HG03378 (cell line): Measurements from ENCODE around the gene M1AP.
A peak's percentile ranks its signal among the peaks of the same experiment; 100 is the strongest.

Experiments
- ATAC-seq: cut with Tn5 transposase; IDR thresholded peaks from one replicate; pipeline ENCODE4 v1.9.1; 2021; ENCODE audit warnings: mild to moderate bottlenecking, moderate library complexity; ENCODE audit not compliant: unreplicated experiment

M1AP gene

DNA sequence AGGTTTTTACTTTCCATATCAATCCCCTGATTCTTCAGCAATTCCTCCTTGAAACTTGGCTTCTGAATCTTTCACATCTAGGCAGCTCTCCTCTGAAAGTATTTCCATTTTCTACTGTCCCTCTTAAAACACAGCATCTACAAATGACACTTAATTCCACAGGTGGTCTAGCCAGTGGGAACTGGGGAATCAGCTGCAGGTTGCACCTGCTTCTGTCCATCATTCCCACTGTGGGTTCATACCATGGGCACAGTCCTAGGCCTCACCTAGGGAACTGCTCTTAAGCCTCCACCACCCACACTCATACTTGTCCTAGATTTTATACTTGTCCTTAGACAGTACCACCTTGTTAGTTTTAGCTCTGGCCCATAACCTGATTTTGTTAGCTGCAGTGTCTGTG lies 96.6 kb downstream of the M1AP start:
- no peak for ATAC-seq

DNA sequence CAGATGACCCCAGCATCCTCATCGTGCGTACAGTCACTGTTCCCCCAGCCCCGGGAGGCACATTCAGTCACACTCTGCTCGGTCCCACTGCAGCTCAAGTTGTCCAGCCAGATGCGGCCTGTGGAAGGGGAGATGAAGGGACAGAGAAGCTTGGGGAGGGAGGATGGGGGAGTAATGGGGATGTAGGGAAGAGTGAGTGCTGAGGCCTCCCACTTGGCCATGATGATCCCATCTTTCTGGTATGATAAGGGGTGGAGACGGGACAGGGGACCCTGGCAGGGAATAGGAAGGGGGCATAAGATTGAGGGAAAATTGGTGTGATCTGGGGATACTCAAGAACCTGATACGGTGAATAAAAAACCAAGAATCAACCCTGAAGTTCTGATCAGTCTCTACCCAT lies 97.9 kb downstream of the M1AP start:
- ATAC-seq, result no peak

DNA sequence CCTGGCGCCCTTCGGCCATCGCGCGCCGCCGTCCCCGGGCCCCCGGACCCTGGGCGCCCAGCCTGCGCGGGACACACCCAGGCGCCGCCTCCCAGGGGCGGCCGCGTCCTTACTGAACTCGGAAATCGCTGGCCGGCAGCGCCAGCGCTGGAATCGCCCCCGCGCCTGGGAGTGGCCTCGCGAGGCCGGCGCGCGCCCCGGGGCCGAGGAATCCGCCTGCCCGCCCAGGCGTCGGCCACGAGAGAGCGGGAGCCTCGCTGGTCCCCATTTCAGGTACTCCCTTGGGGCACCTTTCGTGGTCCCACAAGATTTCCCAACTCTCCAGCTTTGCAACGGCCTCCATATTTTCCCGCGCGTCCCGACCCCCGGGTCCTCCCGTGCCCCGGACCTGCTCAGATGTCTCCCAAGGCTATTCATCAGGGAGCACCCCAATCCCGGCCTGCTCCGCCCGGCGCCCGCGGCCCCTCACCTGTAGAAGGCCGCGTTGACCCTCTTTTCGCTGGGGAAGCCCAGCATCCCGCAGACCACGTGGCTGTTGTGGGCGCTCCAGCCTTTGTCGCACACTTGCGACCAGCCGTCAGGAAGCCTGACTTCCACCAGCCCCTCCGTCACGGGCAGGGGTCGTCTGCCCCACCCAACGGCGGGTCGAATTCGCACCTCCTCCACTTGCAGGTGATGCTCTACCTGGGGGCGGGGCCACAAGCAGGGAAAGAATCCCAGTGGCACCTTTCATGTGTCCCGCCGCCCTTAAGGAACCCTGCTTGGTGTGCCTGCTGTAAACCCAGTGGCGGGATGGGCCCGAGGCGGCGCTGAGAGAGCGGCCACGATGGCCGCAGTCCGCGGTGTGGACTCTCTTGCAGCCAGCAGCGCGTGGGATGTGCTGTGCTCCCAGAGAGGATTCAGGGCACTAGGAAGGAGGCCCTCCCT lies 99.0 kb downstream of the M1AP start:
- no peak for ATAC-seq

DNA sequence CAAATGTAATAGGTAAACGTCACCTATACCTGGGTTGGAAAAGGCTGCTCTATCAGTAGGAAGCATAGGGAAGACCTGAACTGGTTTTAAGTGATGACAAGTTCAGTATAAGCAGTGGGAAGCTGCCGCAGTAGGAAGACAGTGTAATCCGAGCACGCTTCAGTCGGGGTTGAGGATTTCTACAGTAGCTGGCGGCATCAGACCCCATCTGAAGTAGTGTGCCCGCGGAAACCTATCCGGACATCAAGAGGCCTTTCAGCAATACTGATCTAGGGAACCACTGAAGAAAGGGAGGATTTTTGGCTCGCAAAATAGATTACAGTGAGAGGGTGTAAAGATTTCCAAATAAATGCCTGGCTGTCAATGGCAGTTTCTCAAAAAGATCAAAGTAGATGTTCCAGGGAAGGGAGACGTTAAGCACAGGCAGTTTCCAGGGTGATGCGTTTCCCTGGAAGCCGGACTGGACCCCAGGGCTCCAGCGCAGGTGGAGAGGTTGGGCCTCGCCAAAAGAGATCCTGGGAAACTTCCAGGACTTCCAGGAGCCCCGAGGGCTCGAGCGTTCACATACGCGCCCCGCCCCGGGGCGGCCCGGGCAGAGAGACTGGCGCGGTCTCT lies 99.7 kb downstream of the M1AP start:
- no peak for ATAC-seq

DNA sequence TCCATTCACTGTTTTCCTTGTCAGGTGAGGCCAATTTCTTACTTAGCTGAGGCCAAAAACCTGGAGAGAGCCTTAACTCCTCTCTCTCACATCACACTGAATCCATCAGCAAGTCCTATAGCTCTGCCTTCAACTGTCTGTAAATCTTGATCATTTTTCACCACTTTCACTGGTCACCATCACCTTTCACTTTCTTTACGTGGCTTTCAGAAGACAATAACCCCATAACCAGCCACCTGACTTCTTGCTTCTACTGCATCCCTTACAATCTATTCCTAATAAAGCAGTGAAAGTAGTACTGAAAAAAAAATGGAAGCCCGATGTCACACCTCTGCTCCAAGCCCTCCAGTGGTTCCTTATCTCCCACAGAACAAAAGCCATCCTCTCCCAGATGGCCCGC lies 102.1 kb downstream of the M1AP start:
- ATAC-seq, result no peak

DNA sequence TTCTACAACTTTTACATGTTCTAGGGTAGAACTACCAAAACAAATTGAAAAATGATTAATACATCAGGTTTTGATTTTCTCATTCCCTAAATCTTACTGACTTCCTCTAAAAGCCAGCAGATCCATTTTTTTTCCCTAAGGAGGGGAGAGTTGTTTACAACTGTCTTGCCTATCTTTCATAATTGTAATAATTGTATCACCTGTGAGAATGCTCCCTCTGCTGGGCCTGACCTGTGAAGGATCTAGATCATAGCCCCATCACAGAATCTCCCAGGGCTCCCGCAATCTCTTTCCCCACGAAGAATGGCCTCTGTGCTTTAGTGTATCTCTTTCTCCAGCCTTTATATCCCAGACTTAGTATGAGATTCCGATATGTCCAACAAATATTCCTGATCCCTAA lies 103.5 kb downstream of the M1AP start:
- ATAC-seq, result no peak

DNA sequence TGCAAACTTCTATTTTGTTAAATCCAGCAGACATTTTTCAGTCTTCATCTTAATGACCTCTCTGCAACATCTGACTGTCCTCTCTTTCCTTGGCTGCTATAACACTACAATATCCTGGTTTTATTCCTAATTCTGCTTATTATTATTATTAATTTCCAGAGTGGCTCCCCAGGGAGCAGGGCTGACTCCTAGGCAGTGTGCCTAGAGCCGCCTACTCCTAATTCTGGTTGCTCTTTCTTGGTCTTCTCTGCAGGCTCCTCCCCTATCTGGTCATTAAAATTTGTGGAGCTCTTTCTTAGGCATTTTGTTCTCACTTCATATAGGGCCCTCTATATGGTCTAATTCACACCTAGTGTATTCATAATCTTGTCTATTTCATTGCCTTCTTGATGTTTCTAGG lies 105.2 kb downstream of the M1AP start:
- ATAC-seq, result no peak

DNA sequence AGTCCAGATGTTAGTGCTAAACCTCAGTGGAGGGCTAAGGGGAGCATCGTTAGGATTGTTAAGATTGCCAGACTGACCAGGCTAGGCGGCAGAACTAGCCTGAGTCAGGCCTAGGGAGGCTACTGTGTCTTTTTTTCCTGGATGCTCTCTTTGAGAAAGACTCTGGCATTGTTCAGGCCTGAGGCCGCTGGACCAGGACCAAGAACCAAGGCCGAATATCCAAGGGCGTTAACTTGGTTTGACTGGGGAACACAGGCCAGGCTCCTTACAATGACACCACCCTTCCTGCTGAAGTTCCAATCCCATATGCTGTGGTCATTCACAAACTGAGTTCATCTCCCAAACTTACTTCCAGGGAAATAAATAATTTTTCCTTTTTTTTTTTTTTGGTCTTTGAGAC lies 107.8 kb downstream of the M1AP start:
- no peak for ATAC-seq

DNA sequence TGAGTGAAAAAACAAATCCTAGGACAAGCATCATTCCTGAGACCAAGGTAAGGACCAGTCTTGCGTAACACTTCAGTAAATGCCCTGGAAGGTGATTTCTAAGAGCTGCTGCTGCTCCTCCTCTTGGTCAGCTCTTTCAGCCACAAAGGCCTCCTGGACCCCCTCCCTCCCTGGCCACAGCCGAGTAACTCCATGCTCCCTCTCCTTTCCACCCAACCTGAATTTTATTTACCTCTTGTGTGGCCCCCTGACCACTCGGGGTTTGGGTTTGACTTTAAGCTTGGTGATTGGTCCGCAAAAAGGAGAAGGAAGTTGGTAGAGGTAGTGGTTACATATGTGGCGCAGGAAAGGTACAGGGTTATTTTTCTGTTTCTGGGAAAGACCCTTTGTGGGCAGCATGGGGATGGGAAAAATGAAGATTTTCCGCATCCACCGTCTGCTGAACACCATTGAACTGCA lies 109.2 kb downstream of the M1AP start:
- ATAC-seq, result peak; percentile 50

DNA sequence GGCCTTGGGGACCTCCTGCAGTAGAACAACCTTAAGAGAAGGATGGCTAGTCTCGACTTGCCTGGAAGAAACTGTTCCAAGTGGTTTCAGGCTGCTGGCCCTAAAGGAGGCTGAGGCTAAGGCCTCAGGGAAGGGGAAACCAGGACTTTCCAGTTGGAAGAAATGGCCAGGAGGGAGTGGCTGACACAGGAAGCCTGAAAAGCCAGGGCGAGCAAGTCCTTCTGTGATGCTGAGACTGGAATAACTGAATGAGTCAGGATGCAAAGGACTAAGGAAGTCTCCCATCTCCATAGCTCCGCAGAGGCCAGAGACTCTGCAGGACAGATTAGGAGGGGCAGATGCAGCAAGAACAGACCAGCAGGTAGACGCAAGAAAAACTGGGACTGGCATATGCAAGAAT lies 111.0 kb downstream of the M1AP start:
- no peak for ATAC-seq

DNA sequence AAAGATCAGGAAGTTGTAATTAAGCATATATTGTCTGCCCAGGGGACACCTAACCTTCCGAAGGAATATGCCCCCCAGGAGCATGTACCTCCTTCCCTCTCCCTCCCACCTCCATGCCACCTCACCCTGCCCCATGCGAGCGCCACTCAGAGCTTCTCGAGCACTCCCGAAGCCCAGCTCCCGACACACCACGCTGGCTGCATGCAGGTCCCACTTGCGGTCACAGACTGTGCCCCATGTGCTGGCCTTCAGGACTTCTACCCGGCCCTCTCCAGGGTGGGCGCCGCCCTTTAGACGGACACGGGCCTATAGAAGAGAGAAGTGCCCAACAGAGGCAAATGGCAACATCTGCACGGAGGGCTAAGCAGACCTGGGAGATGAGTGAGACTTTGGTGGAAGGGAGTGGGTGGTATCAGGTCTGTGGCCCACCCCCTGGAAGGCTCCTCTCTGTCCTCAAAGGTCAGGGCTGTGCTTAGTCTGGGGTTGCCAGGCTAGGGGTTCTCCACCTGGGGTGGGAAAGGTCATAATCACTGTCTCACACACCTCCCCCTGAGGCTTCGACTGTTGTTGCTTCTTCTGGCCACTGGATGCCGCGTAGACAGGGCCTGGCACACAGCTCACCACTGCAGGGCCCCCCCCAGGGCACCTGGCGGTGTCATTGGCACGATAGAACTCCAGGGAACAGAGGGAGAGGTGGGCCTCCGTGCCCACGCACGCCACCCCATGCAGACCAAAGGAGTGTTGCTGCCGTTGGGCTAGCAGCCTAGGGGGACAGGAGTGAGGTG lies 111.8 kb downstream of the M1AP start:
- ATAC-seq, result no peak

DNA sequence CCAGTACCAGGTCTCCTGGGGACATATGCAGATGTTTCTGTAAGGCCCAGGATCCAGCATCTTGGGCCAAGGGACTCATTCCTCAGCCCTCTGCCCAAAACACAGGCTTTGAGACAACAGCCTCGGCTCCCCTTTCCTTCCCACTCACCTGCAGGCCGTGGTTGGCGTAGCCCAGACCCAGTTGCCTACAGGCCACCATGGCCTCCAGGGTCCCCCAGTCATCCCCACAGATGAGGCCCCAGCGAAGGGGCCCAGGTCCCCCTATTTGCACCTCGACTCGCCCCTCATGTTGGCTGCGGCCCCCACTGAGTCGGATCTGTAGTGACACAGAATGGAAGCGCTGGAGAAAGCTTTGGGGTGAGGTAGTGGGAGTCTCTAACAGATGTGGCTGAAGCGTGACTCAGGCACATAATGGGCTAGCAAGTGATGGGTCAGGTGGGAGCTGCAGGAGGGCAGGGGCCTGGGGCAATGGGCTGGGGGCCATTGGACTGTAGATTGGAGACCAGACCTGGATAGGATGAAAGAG lies 112.6 kb downstream of the M1AP start:
- no peak for ATAC-seq

DNA sequence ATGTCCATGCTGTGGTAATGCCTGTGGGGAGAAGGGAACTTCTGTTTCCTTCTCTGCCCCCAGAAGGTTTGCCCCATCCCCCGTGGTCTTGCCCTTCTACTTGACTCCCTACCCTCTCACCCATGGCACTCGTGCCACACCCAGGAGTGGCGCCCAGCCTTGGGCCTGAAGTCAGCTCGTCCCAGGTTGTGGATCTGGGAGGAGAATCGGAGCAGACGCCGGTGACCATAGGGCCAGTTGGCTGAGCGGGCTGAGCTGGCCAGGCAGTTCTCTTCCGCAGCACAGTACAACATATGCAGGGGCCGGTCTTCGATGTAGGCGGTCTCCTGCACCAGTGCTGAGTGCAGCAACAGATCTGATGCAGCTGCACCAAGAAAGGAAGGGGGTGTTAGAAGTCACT lies 113.7 kb downstream of the M1AP start:
- no peak for ATAC-seq

DNA sequence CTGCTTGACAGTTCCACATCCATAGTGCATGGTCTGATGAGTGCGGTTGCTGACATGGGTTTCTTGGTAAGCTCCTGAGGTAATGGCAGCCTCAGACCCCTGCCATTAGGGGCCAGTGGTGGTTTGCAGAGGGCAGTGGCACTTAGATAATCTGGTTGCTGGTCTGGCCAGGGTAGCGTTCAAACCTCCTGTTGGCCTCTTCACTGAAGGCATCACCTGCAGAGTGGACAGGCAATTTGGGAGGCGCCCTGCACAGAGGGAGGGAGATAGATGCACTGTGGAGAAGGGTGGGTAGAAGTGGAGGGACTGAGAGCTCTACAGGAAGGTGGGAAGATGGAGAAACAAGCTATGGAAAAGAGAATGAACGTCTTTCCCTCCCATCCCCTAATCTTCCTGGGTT lies 114.7 kb downstream of the M1AP start:
- no peak for ATAC-seq

DNA sequence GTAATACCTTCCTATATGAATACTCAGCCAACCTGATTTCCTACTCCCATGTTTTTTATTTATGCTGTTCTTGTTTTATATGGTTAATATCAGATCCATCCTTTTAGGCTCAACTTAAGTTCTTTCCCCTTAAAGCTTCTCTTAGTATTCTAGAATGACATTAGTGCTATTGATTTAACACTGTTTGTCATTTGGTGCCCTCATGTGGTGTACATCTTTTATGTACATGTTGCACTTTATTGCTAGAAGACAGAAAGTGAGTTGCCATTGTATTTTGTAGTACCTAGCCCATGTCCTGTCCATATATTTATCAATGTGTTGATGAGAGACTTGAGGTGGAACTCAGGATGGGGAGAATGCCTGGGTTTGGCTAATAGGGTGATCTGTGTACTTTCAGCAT lies 115.9 kb downstream of the M1AP start:
- no peak for ATAC-seq

DNA sequence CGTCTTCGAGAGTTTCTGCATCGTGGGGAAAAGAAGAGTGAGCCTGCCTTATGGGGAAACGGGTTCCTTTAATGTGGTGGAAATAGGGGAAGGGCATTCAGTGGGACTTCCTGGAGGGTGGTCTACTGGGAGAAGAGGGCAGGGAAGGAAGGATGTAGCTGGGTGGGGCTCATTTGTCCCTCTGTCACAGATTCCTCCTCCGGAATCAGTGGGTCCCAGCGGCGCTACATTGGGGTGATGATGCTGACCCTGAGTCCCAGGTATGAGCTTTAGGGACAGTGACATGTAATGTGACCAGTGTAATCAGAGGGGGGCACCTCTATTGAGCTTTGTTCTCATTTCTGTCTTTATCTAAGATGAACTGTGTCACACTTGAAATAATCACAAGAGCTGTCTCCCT lies 116.5 kb downstream of the M1AP start:
- ATAC-seq, result no peak

DNA sequence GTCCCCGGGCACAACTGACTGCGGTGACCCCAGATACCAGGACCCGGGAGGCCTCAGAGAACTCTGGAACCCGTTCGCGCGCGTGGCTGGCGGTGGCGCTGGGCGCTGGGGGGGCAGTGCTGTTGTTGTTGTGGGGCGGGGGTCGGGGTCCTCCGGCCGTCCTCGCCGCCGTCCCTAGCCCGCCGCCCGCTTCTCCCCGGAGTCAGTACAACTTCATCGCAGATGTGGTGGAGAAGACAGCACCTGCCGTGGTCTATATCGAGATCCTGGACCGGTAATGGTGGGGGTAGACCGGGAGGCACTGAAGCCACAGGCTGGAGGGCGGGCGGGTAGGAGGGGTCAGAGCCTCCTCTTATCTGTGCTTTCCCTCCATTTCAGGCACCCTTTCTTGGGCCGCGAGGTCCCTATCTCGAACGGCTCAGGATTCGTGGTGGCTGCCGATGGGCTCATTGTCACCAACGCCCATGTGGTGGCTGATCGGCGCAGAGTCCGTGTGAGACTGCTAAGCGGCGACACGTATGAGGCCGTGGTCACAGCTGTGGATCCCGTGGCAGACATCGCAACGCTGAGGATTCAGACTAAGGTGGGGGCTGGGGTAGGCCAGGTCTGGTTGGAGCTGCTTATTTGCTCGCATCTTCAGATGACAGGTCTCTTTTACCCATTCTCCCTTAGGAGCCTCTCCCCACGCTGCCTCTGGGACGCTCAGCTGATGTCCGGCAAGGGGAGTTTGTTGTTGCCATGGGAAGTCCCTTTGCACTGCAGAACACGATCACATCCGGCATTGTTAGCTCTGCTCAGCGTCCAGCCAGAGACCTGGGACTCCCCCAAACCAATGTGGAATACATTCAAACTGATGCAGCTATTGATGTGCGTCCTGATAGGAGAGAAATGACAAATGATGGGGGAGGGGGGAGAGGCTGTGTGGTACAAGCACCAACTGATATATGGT lies 117.6 kb downstream of the M1AP start:
- ATAC-seq, result peak; percentile 39

DNA sequence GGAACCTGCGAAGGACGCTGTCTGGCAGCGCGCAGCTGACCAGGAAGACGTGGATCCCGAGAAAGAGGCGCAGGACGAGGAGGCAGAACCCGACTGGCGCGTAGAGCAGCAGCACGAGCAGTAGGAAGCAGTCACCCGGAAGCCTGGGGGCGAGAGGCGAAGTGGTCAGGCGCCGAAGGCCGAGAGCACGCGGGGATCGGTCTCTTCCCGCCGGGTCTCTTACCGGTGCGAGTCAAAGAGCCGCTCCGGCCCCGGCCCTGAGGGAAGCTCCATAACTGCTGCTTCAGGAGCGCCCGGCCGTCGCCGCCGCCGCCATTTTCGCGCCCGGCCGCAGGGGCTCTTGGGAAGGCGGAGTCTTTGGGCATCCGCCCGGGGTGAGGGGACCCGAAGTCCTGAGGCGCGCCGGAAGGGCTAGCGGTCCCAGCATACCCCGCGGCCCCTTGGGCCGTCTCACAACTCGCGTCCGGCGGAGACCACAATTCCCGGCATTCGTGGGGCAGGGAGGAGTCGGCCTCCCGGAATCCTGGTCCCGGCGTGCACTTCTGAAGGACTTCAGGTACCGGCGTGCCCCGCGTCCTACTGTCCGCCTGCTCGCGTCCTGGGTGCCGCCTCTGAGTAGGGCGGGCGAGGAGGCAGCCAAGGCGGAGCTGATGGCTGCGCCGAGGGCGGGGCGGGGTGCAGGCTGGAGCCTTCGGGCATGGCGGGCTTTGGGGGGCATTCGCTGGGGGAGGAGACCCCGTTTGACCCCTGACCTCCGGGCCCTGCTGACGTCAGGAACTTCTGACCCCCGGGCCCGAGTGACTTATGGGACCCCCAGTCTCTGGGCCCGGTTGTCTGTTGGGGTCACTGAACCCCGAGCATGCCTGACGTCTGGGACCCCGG lies 118.5 kb downstream of the M1AP start, which contains the start of the genes AUP1 and HTRA2:
Gene AUP1, minus strand, starts transcription at position 350 of the 882 bp plus-strand sequence. Its CDS starts 77 bp downstream, at position 273.
Gene HTRA2, plus strand, starts transcription at position 577 of the 882 bp plus-strand sequence. Its CDS starts 74 bp downstream, at position 651.
- ATAC-seq, result peak; percentile 68
